Activated naive CD4-positive, alpha-beta T cell treated with anti-CD3 and anti-CD28 coated beads, Interleukin-2, amount 50 U/mL, for 24 hours (primary cell): ENCODE results near the gene NELL2.
A peak's percentile ranks its signal among the peaks of the same experiment; 100 is the strongest.
"Not testable (repeated sequence)": the region's sequence is repeated elsewhere in the genome, so short reads cannot be mapped to it uniquely, and the experiment has no call there.

ENCODE experiments used
- H3K27ac Mint-ChIP-seq: one replicate; pipeline ENCODE4 v1.8.0; 2021; ENCODE audit warnings: mild to moderate bottlenecking, mixed read lengths
- H3K27me3 Mint-ChIP-seq: one replicate; pipeline ENCODE4 v1.8.0; 2021; ENCODE audit warnings: mixed read lengths
- H3K36me3 Mint-ChIP-seq: one replicate; pipeline ENCODE4 v1.8.0; 2021; ENCODE audit warnings: mixed read lengths
- H3K4me1 Mint-ChIP-seq: one replicate; pipeline ENCODE4 v1.8.0; 2021; ENCODE audit warnings: mixed read lengths
- H3K4me3 Mint-ChIP-seq: one replicate; pipeline ENCODE4 v1.8.0; 2021; ENCODE audit warnings: mild to moderate bottlenecking, mixed read lengths
- H3K9me3 Mint-ChIP-seq: one replicate; pipeline ENCODE4 v1.8.0; 2021; ENCODE audit warnings: mixed read lengths

The NELL2 gene

DNA sequence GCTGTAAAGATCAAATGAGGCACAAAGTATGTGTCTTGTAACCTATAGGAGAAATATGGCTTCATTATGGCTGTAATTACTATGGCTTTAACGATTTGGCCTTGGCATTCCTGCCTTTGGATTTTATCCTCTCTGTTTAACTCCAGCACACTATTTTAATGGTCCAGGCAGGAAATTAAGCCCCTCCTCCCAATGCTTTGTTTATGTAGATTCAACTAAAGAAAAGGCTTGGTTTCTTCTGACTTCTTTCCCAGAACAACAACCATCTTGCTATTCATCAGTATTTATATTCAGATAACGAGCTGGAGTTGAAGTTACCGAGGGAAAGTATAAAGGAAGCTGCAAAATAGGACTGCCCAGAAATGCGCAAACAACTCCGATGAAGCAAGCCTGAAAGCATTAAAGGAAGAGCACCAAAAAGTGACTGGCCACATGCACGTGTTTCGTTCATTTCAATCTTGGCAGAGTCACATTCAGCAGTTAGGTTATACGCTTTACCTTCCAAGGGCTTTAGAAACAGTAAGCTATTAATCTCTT lies 104.6 kb downstream of the NELL2 start:
- Mint-ChIP-seq H3K27me3 (no peaks in the 10 kb centered on the region), H3K9me3 (no peaks in the 10 kb centered on the region), H3K4me1 (no peaks in the 10 kb centered on the region), H3K4me3 (no peak overlapping the region), H3K36me3 (peaks cover 9% of the 10 kb centered on the region), H3K27ac (no peak overlapping the region)

DNA sequence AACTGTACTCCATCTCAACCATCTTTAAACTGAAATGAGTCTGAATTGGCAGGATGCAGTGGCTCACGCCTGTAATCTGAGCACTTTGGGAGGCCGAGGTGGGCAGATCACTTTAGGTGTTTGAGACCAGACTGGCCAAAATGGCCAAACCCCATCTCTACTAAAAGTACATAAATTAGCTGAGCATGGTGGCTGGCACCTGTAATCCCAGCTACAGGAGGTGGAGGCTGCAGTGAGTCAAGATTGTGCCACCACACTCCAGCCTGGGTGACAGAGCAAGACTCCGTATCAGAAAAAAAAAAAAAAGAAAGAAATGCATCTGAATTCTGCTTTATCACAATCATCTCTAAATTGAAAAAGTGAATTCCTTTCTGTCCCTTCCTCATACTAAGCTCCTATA lies 110.3 kb downstream of the NELL2 start:
- no peak overlapping the region for H3K27ac Mint-ChIP-seq
- H3K27me3 Mint-ChIP-seq = no peaks in the 10 kb centered on the region
- H3K36me3 Mint-ChIP-seq = peaks cover 21% of the 10 kb centered on the region
- H3K9me3 Mint-ChIP-seq = peaks cover 8% of the 10 kb centered on the region
- H3K4me3 Mint-ChIP-seq = no peak overlapping the region
- H3K4me1 Mint-ChIP-seq = peaks cover 16% of the 10 kb centered on the region

DNA sequence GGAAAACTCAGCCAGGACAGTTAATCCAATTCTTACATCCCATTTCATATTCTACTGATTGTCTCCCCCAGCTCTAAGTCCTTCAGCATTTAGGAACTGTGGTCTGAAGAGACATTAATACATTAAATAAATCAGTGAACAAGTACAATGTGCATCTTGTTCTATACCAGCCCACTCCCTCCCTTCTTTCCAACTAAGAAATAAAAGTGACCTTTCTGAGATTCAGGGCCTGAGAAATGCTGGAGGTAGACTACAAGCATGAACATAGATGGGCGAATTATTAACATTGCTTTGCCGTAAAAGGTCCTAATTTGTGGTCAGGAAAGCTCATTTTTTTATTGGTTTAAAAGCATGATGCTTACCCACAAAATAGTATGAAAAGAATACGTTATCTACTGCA lies 113.1 kb downstream of the NELL2 start:
- Mint-ChIP-seq H3K36me3 (peaks cover 29% of the 10 kb centered on the region), H3K27ac (no peak overlapping the region), H3K27me3 (no peaks in the 10 kb centered on the region), H3K4me3 (no peak overlapping the region), H3K9me3 (peaks cover 8% of the 10 kb centered on the region), H3K4me1 (peaks cover 16% of the 10 kb centered on the region)

DNA sequence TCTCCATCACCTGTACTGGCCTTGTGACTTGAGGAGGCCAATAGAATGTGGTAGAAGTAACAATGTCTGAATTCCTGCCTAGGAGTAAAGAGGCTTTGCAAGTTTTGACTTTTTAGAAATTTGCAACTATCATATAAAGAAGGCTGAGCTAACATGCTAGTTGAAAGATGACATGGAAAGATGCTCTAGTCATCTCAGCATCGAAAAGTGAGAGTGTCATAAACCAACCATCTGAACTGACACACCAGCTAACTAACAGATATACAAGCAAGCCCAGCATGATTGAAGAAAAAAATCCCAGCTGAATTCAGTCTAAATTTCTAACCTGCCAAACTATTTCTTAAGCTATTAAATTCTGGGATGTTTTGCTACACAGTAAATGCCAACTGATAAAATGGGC lies 116.8 kb downstream of the NELL2 start:
- no peak overlapping the region for H3K4me3 Mint-ChIP-seq
- peaks cover 33% of the 10 kb centered on the region for H3K36me3 Mint-ChIP-seq
- H3K9me3 Mint-ChIP-seq = peaks cover 8% of the 10 kb centered on the region
- H3K27ac Mint-ChIP-seq = no peak overlapping the region
- H3K27me3 Mint-ChIP-seq = no peaks in the 10 kb centered on the region
- peaks cover 8% of the 10 kb centered on the region for H3K4me1 Mint-ChIP-seq

DNA sequence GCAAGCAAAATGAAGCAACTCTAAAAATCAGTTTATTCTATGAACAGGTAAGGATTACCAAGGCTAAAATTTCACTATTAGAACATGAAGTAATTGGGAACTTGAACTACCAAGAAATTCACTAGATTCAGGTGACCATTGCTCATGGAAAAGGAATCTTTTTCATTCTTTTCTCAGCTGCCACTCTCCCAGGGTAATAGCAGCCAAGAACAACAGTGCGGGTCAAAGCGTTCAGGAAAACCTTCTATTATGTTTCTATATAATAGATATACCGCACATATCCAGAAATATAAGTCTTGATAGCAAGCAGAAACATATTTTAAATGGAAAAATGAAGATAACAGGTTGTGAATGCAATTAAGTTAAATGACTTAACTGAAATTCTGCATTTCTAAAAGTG lies 125.6 kb downstream of the NELL2 start:
- Mint-ChIP-seq H3K36me3 (peaks cover 19% of the 10 kb centered on the region), H3K9me3 (no peaks in the 10 kb centered on the region), H3K4me3 (no peak overlapping the region), H3K27ac (peak overlapping the region; percentile 37), H3K4me1 (peaks cover 45% of the 10 kb centered on the region), H3K27me3 (no peaks in the 10 kb centered on the region)

DNA sequence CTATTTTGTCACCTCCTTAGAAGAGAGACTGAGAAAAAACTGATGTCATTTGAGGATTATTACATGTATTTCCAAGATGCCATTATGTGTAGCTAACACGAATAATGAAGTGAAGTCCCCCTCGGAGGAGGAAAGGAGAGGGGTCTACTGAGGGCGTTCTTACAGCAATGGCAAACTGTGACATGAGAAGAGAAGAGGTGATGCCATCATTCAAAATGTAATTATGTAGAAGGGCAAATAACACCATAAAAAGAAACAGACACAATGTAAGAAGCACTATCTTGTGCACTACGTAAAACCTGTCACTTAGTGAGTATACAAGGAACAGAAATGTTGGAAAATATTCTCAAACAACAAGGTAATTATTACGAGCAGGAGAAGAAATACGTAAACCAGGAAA lies 126.5 kb downstream of the NELL2 start:
- peaks cover 21% of the 10 kb centered on the region for H3K36me3 Mint-ChIP-seq
- no peaks in the 10 kb centered on the region for H3K9me3 Mint-ChIP-seq
- no peaks in the 10 kb centered on the region for H3K27me3 Mint-ChIP-seq
- H3K27ac Mint-ChIP-seq = no peak overlapping the region
- H3K4me1 Mint-ChIP-seq = peaks cover 47% of the 10 kb centered on the region
- H3K4me3 Mint-ChIP-seq = no peak overlapping the region

DNA sequence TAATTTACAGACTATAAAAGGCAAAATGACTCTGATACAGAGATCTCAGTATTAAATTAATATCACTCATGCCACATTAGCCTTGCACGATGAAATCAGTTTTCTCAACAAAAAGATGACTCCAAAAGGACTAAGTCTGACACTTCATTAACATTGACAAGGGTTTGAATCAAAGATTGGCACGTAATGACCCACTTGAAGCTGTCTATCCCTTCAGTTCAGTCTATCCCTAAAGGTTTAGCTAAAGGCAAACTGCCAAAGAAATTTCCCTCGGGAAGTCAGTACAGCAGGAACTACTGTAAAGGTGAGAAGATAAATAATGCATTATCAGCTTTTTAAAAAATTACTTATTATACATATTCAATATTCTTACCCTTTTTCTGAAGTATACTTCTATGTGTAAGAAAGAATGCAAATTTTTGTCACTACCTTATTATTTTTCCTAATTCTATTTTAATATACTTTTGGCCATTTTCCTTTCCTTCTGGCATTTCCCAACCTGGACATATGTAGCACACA lies 127.1 kb downstream of the NELL2 start:
- Mint-ChIP-seq H3K36me3 (peaks cover 20% of the 10 kb centered on the region), H3K27ac (no peak overlapping the region)

DNA sequence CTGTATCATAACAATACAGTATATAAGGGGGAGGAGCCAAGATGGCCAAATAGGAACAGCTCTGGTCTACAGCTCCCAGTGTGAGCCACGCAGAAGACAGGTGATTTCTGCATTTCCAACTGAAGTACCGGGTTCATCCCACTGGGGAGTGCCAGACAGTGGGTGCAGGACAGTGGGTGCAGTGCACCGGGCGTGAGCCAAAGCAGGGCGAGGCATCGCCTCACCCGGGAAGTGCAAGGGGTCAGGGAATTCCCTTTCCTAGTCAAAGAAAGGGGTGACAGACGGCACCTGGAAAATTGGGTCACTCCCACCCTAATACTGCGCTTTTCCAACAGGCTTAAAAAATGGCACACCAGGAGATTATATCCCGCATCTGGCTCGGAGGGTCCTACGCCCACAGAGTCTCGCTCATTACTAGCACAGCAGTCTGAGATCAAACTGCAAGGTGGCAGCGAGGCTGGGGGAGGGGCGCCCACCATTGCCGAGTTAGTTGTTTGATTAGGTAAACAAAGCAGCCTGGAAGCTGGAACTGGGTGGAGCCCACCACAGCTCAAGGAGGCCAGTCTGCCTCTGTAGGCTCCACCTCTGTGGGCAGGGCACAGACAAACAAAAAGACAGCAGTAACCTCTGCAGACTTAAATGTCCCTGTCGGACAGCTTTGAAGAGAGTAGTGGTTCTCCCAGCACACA lies 134.7 kb downstream of the NELL2 start:
- H3K27me3 Mint-ChIP-seq, H3K27ac Mint-ChIP-seq, H3K4me3 Mint-ChIP-seq, H3K4me1 Mint-ChIP-seq, H3K9me3 Mint-ChIP-seq: not testable (repeated sequence)
- H3K36me3 Mint-ChIP-seq = peaks cover 17% of the 10 kb centered on the region

More for the DNA sequence above, 127.1 kb downstream of the NELL2 start:
- no peaks in the 10 kb centered on the region for H3K9me3 Mint-ChIP-seq
- no peaks in the 10 kb centered on the region for H3K27me3 Mint-ChIP-seq
- no peak overlapping the region for H3K4me3 Mint-ChIP-seq
- H3K4me1 Mint-ChIP-seq = peaks cover 48% of the 10 kb centered on the region

DNA sequence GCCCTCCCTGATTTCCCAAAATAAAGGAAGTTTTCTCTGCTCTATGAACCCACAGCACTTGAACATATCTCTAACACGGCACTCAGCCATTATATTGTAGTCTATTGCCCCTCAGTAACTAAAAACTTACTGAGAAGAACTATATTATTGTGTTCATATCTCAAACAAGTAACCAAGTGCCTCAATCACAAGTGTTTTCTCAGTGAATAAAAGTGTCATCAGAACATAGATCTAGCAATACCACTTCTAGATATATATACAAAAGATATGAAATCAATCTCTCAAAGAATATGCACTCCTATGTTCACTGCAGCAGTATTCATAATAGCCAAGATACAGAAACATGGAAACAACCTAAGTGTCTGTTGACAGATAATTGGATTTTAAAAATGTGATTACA lies 138.1 kb downstream of the NELL2 start:
- no peak overlapping the region for H3K4me3 Mint-ChIP-seq
- no peaks in the 10 kb centered on the region for H3K27me3 Mint-ChIP-seq
- peaks cover 22% of the 10 kb centered on the region for H3K36me3 Mint-ChIP-seq
- H3K9me3 Mint-ChIP-seq = peaks cover 10% of the 10 kb centered on the region
- H3K4me1 Mint-ChIP-seq = peaks cover 5% of the 10 kb centered on the region
- H3K27ac Mint-ChIP-seq = no peak overlapping the region

DNA sequence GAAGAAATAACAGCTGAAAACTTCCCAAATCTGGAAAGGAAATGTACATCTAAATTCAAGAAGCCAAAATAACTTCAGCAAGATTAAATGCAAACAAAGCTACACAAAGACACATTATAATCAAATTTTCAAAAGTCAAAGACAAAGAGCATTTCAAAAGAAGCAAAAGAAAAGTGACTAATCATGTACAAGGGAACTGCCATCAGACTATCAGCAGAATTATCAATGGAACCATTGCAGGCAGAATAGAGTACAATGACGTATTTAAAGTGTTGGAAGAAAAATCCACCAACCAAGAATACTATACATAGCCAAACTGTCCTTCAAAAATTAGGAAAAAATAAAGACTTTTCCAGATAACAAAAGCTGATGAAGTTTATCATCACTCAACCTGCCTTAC lies 147.5 kb downstream of the NELL2 start:
- H3K4me3 Mint-ChIP-seq = no peak overlapping the region
- H3K9me3 Mint-ChIP-seq = peaks cover 23% of the 10 kb centered on the region
- no peaks in the 10 kb centered on the region for H3K27me3 Mint-ChIP-seq
- H3K4me1 Mint-ChIP-seq = peaks cover 56% of the 10 kb centered on the region
- H3K27ac Mint-ChIP-seq = no peak overlapping the region
- peaks cover 53% of the 10 kb centered on the region for H3K36me3 Mint-ChIP-seq

DNA sequence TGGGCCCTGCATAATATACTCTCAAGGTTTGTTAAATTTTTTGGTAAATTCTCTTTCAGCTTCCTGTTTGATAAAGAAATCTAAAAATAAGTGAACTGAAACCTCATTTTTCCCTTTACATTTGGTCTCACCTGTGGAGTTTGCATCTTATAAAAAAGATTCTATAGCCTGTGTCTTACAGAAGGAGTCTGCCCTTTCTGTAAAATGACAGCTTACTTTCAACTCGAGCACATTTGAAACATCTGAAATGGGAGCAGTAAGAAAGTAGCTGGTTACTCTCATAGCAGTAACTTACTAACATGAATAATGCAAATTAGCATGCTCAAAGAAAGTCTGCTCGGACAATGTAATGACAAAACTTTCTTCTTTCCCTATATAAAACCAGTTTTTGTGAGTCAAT lies 155.8 kb downstream of the NELL2 start:
- Mint-ChIP-seq H3K36me3 (peaks cover 24% of the 10 kb centered on the region), H3K4me3 (no peak overlapping the region), H3K4me1 (peaks cover 77% of the 10 kb centered on the region), H3K27me3 (no peaks in the 10 kb centered on the region), H3K27ac (peak overlapping the region; percentile 59), H3K9me3 (no peaks in the 10 kb centered on the region)

DNA sequence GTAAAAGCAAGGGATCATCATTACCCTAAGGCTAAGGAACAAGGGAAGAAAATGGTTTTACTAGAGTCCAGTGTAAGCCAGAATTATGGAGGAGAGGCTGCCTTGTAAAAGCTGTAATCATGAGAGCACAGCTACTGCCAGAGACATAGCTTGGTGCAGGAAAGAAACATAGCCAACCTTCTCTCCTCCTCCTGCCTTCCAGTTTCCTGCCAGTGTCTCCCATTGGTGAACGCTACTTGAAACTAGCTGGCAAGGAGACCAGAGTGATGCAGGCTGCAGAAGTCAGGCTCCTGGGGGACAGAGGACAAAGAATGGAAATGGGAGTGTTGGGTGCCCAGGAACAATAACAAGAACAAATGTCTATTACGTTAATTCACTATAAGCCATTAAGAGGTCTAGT lies 158.5 kb downstream of the NELL2 start:
- Mint-ChIP-seq H3K36me3 (peaks cover 10% of the 10 kb centered on the region), H3K4me3 (no peak overlapping the region), H3K27ac (no peak overlapping the region), H3K9me3 (no peaks in the 10 kb centered on the region), H3K4me1 (peaks cover 56% of the 10 kb centered on the region), H3K27me3 (no peaks in the 10 kb centered on the region)

DNA sequence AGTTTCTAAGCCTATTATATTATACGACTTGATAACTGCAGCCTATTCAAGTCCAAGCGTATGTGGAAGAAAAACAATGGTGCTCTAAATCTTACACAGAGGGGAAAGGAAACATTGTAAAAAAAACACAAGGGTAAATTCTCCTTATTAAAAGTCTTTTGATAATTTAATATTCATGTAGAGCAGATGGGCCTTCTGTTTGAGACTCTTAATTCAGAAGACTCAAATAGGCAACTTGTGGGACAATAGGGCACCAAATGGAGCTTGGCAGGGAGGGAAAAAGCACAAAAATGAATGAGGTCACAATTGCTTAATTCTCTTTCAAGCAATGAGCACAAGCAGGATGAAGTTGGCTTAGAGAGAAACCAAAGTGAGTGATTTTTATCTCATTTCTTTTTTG lies 159.4 kb downstream of the NELL2 start:
- H3K9me3 Mint-ChIP-seq = no peaks in the 10 kb centered on the region
- H3K36me3 Mint-ChIP-seq = peaks cover 8% of the 10 kb centered on the region
- peaks cover 54% of the 10 kb centered on the region for H3K4me1 Mint-ChIP-seq
- H3K27ac Mint-ChIP-seq = no peak overlapping the region
- no peak overlapping the region for H3K4me3 Mint-ChIP-seq
- no peaks in the 10 kb centered on the region for H3K27me3 Mint-ChIP-seq

DNA sequence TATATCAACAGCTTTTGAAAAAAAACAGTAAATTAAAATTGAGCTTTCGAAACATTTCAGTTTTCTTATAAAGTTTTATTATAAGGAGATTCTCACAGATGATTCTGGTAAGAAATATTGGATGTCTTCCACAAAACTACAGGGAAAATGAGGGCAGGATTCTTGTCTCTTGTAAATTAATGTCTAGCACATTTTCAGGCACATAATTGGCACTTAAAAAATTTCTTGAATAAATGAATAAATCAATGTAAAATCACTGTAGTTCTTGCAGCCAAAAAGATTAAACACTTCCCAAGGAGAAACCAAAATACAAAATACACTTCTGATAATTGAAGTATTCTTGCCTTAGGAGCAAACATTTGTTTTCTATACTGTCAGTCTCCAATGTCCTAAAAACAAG lies 164.4 kb downstream of the NELL2 start:
- no peaks in the 10 kb centered on the region for H3K27me3 Mint-ChIP-seq
- no peak overlapping the region for H3K27ac Mint-ChIP-seq
- peaks cover 9% of the 10 kb centered on the region for H3K36me3 Mint-ChIP-seq
- H3K9me3 Mint-ChIP-seq = no peaks in the 10 kb centered on the region
- H3K4me3 Mint-ChIP-seq = no peak overlapping the region
- peaks cover 22% of the 10 kb centered on the region for H3K4me1 Mint-ChIP-seq

DNA sequence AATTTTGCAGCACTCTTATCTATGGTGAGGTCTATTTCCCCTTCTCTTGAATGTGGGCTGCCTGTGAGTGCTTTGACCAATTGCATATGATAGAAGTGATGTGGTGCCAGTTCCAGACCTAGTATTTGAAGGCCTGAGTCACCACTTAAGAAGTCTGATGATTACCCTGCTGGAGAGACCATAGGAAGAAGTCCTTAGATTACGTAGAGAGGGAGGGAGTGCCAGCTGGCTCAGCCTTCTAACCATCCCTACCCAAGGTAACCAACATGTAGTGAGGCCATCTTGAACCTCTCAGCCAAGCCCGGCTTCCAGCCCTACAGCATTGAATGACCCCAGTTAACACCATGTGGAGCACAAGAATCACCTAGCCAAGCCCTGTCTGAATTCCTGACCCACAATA lies 166.9 kb downstream of the NELL2 start:
- H3K27me3 Mint-ChIP-seq = no peaks in the 10 kb centered on the region
- H3K4me1 Mint-ChIP-seq = peaks cover 10% of the 10 kb centered on the region
- H3K27ac Mint-ChIP-seq = no peak overlapping the region
- H3K36me3 Mint-ChIP-seq = peaks cover 9% of the 10 kb centered on the region
- H3K9me3 Mint-ChIP-seq = no peaks in the 10 kb centered on the region
- no peak overlapping the region for H3K4me3 Mint-ChIP-seq

DNA sequence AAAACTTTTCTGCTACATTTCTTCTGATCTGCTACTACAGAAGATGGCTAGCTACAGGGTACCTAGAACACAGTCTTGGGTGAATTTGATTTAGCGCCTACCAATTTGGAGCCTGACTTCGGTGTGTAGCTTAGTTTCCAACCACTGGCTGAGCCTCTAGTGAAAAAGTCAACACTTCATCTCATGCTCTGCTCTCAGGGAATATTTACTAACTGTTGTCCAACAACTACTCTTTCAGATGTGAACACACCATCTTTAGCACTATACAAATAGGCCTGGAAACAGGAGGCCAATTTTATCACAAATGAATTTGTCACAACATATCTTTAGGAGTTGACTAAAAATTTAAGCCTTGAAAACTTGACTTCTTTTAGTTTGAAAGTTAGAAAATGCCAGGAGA lies 167.9 kb downstream of the NELL2 start:
- Mint-ChIP-seq H3K4me1 (peaks cover 10% of the 10 kb centered on the region), H3K9me3 (no peaks in the 10 kb centered on the region), H3K27me3 (no peaks in the 10 kb centered on the region), H3K27ac (peak overlapping the region; percentile 8), H3K36me3 (peaks cover 9% of the 10 kb centered on the region), H3K4me3 (no peak overlapping the region)
